Fibroblast of gingiva (primary cell): ENCODE data around the gene EDEM1.
"Not testable (repeated sequence)": the region's sequence is repeated elsewhere in the genome, so short reads cannot be mapped to it uniquely, and the experiment has no call there.

Source experiments
- DNase-seq: peaks from one replicate; pipeline ENCODE4 v3.0.0-alpha.2; 2011; ENCODE audit warnings: low read depth

The EDEM1 gene

GRCh38 chr3:5179036-5179435 is 8.5 kb upstream of the EDEM1 start:
- not testable (repeated sequence) for DNase-seq

GRCh38 chr3:5181469-5182141 is 5.9 kb upstream of the EDEM1 start:
- no peak for DNase-seq

GRCh38 chr3:5183714-5184113 is 3.8 kb upstream of the EDEM1 start:
- DNase-seq: not testable (repeated sequence)

GRCh38 chr3:5184499-5184898 is 3.0 kb upstream of the EDEM1 start:
- DNase-seq: no peak

- no peak for DNase-seq
These were observed 2.3 kb upstream of the EDEM1 start for GRCh38 chr3:5185093-5185673.

- DNase-seq: no peak
These were observed 1.2 kb upstream of the EDEM1 start for GRCh38 chr3:5186089-5186857.

- peak; percentile 28 for DNase-seq
These were observed 700 bp upstream of the EDEM1 start for GRCh38 chr3:5186858-5187155.

GRCh38 chr3:5187920-5188418 is 462 bp downstream of the EDEM1 start:
- DNase-seq: peak; percentile 22

- DNase-seq: peak; percentile 14
These were observed 1.1 kb downstream of the EDEM1 start for GRCh38 chr3:5188419-5189221.

- DNase-seq: no peak
These were observed 2.8 kb downstream of the EDEM1 start for GRCh38 chr3:5190147-5190791.

- no peak for DNase-seq
These were observed 4.2 kb downstream of the EDEM1 start for GRCh38 chr3:5191555-5192304.

GRCh38 chr3:5192571-5193365 is 5.3 kb downstream of the EDEM1 start:
- no peak for DNase-seq

GRCh38 chr3:5194341-5194740 is 6.8 kb downstream of the EDEM1 start:
- no peak for DNase-seq

- peak; percentile 59 for DNase-seq
These were observed 7.4 kb downstream of the EDEM1 start for GRCh38 chr3:5194801-5195509.

- no peak for DNase-seq
These were observed 8.1 kb downstream of the EDEM1 start for GRCh38 chr3:5195605-5196004.

GRCh38 chr3:5197022-5197421 is 9.5 kb downstream of the EDEM1 start:
- peak; percentile 69 for DNase-seq

GRCh38 chr3:5197470-5198312 is 10.2 kb downstream of the EDEM1 start:
- peak; percentile 49 for DNase-seq

- no peak for DNase-seq
These were observed 10.8 kb downstream of the EDEM1 start for GRCh38 chr3:5198313-5198677.
